DOHH2 (cell line): Measurements from ENCODE around the gene AJUBA.

Source experiments
- H3F3A ChIP-seq: fragments of 200-600 bp; sonication (generic), shearing (Covaris generic); 2 replicates; pipeline ENCODE4 v1.6.0; 2016; ENCODE audit warnings: antibody characterized with exemption, mild to moderate bottlenecking; ENCODE audit not compliant: control insufficient read depth, insufficient read depth
- H3K27ac ChIP-seq: fragments of 200-600 bp; sonication (generic); 2 replicates; pipeline ENCODE4 v1.5.1; 2014; ENCODE audit warnings: low read depth, mild to moderate bottlenecking, low read length, moderate library complexity
- H3K27me3 ChIP-seq: fragments of 200-600 bp; sonication (generic); 2 replicates; pipeline ENCODE4 v1.6.1; 2014; ENCODE audit warnings: mild to moderate bottlenecking, low read length, mixed read lengths; ENCODE audit not compliant: control insufficient read depth
- H3K36me3 ChIP-seq: fragments of 200-600 bp; sonication (generic); 2 replicates; pipeline ENCODE4 v1.6.1; 2014; ENCODE audit warnings: mild to moderate bottlenecking, low read length, moderate library complexity, mixed read lengths; ENCODE audit not compliant: control insufficient read depth
- H3K4me1 ChIP-seq: fragments of 200-600 bp; sonication (generic); 2 replicates; pipeline ENCODE4 v1.6.1; 2014; ENCODE audit warnings: mild to moderate bottlenecking, low read length, mixed read lengths; ENCODE audit not compliant: control insufficient read depth
- H3K4me2 ChIP-seq: fragments of 200-600 bp; sonication (generic); 2 replicates; pipeline ENCODE4 v1.6.0; 2014; ENCODE audit warnings: mild to moderate bottlenecking, low read length, moderate library complexity
- H3K4me3 ChIP-seq: fragments of 200-600 bp; sonication (generic); 2 replicates; pipeline ENCODE4 v1.5.1; 2014; ENCODE audit warnings: mild to moderate bottlenecking, low read length, mixed read lengths
- H3K79me2 ChIP-seq: fragments of 200-600 bp; sonication (generic); 2 replicates; pipeline ENCODE4 v1.6.1; 2014; ENCODE audit warnings: mild to moderate bottlenecking, low read length, mixed read lengths; ENCODE audit not compliant: control insufficient read depth
- H3K9me2 ChIP-seq: fragments of 200-600 bp; sonication (generic); replicated peaks from 2 replicates; pipeline ENCODE4 v1.6.1; 2014; ENCODE audit warnings: mild to moderate bottlenecking, low read length, mixed read lengths; ENCODE audit not compliant: control insufficient read depth
- H3K9me3 ChIP-seq: fragments of 200-600 bp; sonication (generic); 2 replicates; pipeline ENCODE4 v1.6.1; 2014; ENCODE audit warnings: antibody characterized with exemption, low read length, mixed read lengths; ENCODE audit not compliant: control insufficient read depth, insufficient read depth
- H4K20me1 ChIP-seq: fragments of 200-600 bp; sonication (generic); 2 replicates; pipeline ENCODE4 v1.6.0; 2014; ENCODE audit warnings: low read depth, mild to moderate bottlenecking, antibody characterized with exemption, low read length, moderate library complexity; ENCODE audit not compliant: control insufficient read depth, insufficient read depth
- EZH2phosphoT487 ChIP-seq: fragments of 200-600 bp; sonication (generic); IDR thresholded peaks from 2 replicates; pipeline ENCODE4 v1.6.1; 2017; ENCODE audit warnings: borderline replicate concordance, mild to moderate bottlenecking, antibody characterized with exemption, low read length, moderate library complexity, mixed read lengths
- TF ChIP-seq, protein P1 (sequence below): fragments of 200-600 bp; sonication (generic); IDR thresholded peaks from one replicate; pipeline ENCODE4 v1.5.1; 2014; ENCODE audit warnings: antibody characterized with exemption, mild to moderate bottlenecking, low read depth, low read length; ENCODE audit not compliant: poor library complexity, severe bottlenecking

AJUBA gene

GRCh38 chr14:22979748-22980392, 2.5 kb downstream of the AJUBA start:
- Histone ChIP-seq H3K4me3 (peak overlapping the region; percentile 17; the same call in 1 of the 2 replicates), H3K9me2 (no peaks in the 10 kb centered on the region), H3K9me3 (no peaks in the 10 kb centered on the region), H3K27ac (no peak overlapping the region), H3K4me2 (peak overlapping the region; percentile 14), H3K4me1 (peaks cover 72% of the 10 kb centered on the region), H4K20me1 (no peaks in the 10 kb centered on the region), H3F3A (0 out of 2 replicates have a peak, but pooled peaks cover 9% of the 10 kb centered on the region), H3K79me2 (no peaks in the 10 kb centered on the region), H3K27me3 (peaks cover 3% of the 10 kb centered on the region; the same call in 1 of the 2 replicates), H3K36me3 (peaks cover 8% of the 10 kb centered on the region; the same call in 1 of the 2 replicates)
- no peak for TF ChIP-seq EZH2phosphoT487
- TF ChIP-seq, protein P1, sequence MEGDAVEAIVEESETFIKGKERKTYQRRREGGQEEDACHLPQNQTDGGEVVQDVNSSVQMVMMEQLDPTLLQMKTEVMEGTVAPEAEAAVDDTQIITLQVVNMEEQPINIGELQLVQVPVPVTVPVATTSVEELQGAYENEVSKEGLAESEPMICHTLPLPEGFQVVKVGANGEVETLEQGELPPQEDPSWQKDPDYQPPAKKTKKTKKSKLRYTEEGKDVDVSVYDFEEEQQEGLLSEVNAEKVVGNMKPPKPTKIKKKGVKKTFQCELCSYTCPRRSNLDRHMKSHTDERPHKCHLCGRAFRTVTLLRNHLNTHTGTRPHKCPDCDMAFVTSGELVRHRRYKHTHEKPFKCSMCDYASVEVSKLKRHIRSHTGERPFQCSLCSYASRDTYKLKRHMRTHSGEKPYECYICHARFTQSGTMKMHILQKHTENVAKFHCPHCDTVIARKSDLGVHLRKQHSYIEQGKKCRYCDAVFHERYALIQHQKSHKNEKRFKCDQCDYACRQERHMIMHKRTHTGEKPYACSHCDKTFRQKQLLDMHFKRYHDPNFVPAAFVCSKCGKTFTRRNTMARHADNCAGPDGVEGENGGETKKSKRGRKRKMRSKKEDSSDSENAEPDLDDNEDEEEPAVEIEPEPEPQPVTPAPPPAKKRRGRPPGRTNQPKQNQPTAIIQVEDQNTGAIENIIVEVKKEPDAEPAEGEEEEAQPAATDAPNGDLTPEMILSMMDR, result no peak

- peaks cover 69% of the 10 kb centered on the region for H3K4me1 ChIP-seq
- H3K9me2 ChIP-seq, result no peaks in the 10 kb centered on the region
- H3K4me2 ChIP-seq, result peak overlapping the region; percentile 10; the same call in 1 of the 2 replicates
- 0 out of 2 replicates have a peak, but pooled peaks cover 4% of the 10 kb centered on the region for H3K36me3 ChIP-seq
- H4K20me1 ChIP-seq, result no peaks in the 10 kb centered on the region
- H3K27me3 ChIP-seq, result peaks cover 3% of the 10 kb centered on the region; the same call in 1 of the 2 replicates
- no peaks in the 10 kb centered on the region for H3K79me2 ChIP-seq
- H3K4me3 ChIP-seq, result no peak overlapping the region
- TF ChIP-seq EZH2phosphoT487, result no peak
- H3K27ac ChIP-seq, result no peak overlapping the region
- H3K9me3 ChIP-seq, result no peaks in the 10 kb centered on the region
- H3F3A ChIP-seq, result 0 out of 2 replicates have a peak, but pooled peaks cover 9% of the 10 kb centered on the region
Observed at GRCh38 chr14:22978981-22979671, 3.2 kb downstream of the AJUBA start.

DNA sequence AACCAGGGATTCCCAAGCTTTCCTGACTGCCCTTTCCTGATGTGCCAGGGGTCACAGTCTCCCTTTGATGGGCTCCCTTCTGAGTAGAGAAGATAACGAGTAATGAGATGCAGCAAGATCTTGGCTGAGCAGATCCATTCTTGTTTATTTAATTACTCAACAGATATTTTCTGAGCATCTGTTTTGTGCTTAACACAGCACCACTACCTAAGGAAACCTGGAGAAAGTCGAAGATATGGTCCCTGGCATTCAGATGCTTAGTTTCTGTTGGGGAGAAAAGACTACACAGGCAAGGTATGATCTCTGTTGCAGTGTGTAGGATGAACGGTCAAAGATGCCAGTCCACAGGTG, 3.9 kb downstream of the AJUBA start:
- 0 out of 2 replicates have a peak, but pooled peaks cover 3% of the 10 kb centered on the region for H3K36me3 ChIP-seq

More for the DNA sequence above, 3.9 kb downstream of the AJUBA start:
- 0 out of 2 replicates have a peak, but pooled peaks cover 9% of the 10 kb centered on the region for H3F3A ChIP-seq
- no peaks in the 10 kb centered on the region for H3K9me3 ChIP-seq
- no peak overlapping the region for H3K4me3 ChIP-seq
- H3K27ac ChIP-seq, result no peak overlapping the region
- no peaks in the 10 kb centered on the region for H4K20me1 ChIP-seq
- peaks cover 66% of the 10 kb centered on the region for H3K4me1 ChIP-seq
- peaks cover 3% of the 10 kb centered on the region; the same call in 1 of the 2 replicates for H3K27me3 ChIP-seq
- H3K79me2 ChIP-seq, result no peaks in the 10 kb centered on the region
- TF ChIP-seq, protein P1, result no peak
- TF ChIP-seq EZH2phosphoT487, result no peak
- peak overlapping the region; percentile 10; the same call in 1 of the 2 replicates for H3K4me2 ChIP-seq
- no peaks in the 10 kb centered on the region for H3K9me2 ChIP-seq
